ENCODE data around the gene GKN2.

GKN2 gene

DNA sequence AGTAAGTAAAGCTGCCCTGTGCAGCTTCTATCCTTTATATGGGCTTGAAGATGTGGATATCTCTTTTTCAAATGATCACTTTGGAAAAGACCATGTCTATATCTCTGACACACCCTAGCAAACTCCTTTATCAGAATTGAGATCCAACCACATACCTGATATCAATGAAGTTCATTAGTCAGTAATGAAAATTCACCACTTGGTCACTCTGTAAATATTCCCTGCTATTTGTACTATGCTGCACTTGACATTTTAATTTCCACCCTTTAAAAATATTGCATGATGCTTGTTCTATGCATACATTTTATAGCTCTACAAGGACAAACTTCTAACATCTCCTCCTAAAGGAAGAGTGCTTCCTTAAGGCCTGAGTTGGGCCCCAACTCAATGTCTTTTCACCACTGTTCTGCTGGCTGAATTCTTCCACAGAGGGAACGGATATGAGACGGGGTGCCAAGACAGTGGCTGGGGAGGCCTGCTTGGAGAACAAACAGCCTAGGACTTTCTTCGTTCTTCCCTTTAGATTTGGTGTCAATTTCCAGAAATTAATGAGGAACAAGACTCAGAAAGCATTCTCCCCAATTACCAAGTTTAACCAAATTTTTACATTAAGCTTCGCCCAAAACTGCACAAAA, at the start of gene GKN2:
Gene GKN2 (minus strand): TSS at position 7 of the 635 bp plus-strand sequence. CDS start 32 bp downstream, outside the sequence.
- no peak for DNase-seq

- DNase-seq = no peak
These were observed 49.2 kb upstream of the GKN2 start for GRCh38 chr2:69001879-69002278.

DNA sequence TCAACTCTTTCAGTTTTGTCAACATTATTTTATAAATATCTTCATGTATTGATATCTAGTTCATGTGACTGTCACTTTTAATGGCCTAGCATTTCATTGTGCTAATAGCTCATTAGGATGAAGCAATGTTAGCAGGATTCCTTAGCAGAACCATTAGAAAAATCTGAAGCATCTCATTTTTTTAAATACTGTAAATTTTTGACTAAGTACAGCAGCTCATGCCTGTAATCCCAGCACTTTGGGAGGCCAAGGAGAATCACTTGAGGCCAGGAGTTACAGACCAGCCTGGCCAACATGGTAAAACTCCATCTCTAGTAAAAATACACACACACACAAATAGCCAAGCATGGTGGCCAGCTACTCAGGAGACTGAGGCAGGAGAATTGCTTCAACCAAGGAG, 44.7 kb upstream of the GKN2 start:
- DNase-seq = no peak

DNA sequence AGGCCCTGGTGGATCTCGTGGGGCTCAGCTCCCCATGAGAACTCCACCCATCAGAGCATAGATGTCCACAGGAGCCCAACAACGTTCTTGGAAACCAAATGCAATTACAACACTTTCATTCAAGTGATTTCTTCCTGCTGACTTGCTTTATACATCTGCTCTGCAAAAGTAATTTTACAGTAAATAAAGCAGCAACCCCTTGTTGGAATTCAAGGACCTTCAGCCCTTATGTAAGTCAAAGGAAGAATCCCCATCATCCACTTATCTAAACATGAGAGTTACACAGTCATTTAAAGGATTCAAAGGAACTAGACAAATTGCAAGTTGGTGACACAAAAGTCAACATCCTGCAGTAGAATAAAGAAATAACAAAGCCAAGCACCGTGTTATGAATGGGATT, 43.2 kb upstream of the GKN2 start:
- peak; percentile 17 for DNase-seq

DNA sequence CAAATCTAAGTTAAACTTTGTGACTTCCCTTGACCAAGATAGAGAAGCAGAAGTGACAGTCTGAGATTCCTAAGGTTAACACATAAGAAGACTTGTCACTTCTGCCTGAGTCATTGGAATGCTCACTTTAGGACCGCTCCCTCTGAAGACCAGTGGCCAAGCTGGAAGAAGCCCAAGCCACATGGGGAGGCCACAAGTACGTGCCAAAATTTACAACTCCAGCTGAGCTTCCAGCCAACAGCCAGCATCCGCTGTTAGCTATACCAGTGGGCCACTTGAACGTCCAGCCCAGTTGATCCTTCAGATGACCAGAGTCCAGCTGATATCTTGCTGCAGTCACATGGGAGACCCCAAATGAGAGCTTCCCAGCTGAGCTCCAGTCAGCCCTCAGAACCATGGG, 42.2 kb upstream of the GKN2 start:
- no peak for DNase-seq

DNA sequence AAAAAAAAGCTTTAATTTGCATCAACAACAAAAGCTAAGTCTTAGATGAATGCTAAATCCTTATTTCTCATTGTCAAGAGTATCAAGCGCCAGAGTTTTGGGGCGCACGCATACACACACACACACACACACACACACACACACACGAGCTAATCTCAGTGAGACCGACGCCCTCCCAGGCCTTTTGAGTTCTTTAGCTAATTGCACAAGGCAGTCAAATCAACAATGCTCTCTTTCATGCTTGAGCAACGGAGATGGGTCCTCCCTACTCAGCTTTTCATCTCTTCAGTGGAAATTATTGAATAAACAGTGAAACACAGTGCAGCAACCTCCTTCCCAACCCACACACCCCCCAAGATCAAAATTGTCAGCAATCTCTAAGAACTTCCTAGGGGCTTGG, 41.0 kb upstream of the GKN2 start:
- peak; percentile 20 for DNase-seq

DNA sequence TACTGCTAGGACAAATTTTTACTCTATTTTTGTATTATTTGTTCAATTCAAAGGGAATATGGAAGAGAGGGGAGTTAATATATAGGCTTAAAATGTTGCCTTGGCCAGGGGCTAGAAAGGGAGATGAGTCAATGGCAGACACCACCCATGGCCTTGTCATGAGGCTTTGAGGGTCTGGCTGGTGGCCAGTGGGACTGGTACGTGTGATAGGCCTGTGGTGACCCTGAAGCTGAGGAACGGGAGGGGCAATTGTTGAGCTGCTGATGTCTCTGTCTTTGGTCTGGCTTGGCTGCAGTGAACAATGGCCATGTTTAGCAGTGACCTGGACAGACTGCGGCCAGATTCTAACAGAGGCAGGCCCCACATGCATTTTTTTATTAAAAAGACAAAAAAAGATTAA, 40.2 kb upstream of the GKN2 start:
- no peak for DNase-seq

- DNase-seq = no peak
These were observed 39.6 kb upstream of the GKN2 start for GRCh38 chr2:68992341-68992740.

DNA sequence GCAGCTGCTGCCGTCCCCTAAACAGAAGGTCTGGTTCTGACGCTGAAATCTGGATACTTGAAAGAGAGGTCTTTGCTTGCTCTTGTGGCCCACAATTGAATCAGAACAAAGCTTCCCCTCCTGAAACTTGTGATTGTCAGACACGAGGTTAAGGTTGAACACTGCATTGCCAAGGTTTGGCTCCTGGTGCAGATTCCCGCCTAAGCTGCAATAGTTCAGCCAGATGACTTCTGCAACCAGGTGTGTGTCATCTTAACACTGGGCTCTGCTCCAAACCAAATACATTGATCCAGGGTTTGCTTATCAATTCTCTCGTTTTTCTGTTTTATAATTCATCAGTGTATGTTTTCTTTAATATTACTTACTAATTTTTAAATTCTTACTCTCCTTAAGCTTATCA, 36.3 kb upstream of the GKN2 start:
- no peak for DNase-seq

- no peak for DNase-seq
These were observed 34.4 kb upstream of the GKN2 start for GRCh38 chr2:68987021-68987503.

DNA sequence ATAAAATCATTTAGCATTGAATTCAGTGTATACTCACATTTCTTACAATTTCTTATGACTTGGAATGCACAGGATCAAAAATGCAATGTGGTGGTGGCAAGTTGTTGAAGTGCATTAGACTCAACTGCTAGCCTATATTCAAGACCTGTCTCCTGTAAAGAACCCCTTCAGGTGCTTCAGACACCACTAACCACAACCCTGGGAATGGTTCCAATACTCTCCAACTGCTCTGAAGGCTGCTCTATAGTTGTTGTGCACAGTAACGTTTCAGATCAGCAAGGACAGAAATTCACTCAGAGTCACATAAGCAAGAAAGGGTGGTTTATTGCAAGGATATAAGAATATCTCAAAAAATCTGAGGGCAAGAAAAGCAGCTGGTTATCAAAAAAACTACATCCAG, 28.3 kb upstream of the GKN2 start:
- peak; percentile 97 for DNase-seq

- DNase-seq = no peak
These were observed 25.4 kb upstream of the GKN2 start for GRCh38 chr2:68978098-68978497.

DNA sequence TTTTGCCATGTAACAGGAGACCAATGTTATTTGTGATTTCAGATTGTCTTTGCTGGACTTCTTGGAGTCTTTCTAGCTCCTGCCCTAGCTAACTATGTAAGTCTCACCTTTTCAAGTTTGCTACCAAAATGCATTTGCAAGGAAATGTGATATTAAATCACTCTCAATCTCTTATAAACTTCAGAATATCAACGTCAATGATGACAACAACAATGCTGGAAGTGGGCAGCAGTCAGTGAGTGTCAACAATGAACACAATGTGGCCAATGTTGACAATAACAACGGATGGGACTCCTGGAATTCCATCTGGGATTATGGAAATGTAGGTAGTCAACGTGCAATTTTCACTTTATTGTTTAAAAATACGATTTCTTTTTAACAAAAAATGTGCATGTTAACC, 24.8 kb upstream of the GKN2 start:
- DNase-seq = no peak

- no peak for DNase-seq
These were observed 23.2 kb upstream of the GKN2 start for GRCh38 chr2:68975844-68976243.

- DNase-seq = no peak
These were observed 22.4 kb upstream of the GKN2 start for GRCh38 chr2:68974946-68975665.

DNA sequence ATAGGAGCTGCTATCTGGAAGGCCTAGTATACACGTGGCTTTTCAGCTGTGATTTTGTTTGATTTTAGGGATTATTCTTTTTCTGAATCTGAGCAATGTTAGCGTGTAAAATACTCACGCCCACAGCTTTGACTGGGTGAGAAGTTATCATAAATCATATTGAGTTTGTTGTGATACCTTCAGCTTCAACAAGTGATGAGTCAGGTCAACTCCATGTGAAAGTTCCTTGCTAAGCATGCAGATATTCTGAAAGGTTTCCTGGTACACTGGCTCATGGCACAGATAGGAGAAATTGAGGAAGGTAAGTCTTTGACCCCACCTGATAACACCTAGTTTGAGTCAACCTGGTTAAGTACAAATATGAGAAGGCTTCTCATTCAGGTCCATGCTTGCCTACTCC, 21.6 kb upstream of the GKN2 start, which contains the start of gene GKN1:
Gene GKN1 (plus strand): TSS at position 386 of the 400 bp plus-strand sequence. CDS start 42 bp downstream, outside the sequence.
- DNase-seq = no peak

DNA sequence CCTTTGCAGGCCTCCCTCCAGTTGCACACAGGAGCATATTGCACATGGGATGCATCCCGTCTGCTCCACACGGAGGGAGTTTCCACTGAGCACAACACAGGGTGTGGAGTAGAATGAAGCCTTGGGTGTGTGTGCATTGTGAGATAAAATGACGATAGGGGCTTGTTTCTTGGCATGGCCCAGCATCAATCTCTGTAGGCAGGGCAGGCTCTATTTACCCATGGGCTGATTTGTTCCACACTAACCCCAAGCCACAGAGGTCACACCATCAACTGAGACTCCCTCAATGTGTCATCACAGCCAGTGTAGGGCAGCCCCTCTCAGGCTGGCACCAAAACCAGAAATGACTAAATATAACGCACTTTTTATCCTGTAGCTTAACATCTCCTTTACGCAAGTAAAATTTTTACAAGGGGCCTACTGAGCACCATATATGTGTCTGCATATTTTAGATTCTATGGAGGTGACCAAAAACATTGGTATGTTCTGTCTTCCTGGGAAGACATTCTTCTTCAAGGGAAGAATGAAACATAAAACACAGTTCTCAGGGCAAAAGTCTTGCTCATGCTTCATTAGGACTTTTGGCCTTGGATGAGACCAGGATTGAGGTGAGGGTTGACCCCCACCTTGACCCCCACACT, 19.0 kb upstream of the GKN2 start:
- no peak for DNase-seq

DNA sequence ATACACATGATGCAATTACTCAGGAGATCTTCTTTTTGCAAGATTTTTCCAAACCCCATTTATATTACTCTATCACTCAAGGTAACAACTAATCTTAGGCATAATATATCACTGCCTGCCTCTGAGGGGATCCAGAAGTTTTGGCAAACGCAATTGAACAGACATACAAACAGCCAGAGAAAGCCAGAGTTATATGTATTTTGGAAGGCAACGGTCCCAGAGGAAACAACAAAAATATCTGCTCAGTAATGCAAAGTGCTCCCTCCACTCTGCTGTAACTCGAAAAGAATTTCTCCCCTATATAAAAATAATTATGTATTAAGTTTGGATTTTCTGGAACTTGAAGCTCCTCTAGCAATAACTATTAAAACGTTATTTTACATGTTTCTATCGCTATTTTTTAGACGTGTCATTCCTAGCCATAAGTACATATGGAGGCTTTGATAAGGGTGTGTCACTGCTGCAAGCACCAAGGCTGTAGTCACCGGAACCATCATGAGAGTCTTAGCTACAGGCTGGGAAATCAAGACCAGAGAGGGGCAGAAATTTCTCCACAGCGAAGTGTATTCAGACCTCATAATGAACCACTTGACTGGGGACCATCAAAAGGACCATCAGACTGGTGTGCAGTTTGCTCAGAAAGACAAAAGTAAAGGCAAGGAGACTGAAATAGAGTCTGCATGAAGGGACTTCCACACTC, 18.0 kb upstream of the GKN2 start:
- DNase-seq = no peak

DNA sequence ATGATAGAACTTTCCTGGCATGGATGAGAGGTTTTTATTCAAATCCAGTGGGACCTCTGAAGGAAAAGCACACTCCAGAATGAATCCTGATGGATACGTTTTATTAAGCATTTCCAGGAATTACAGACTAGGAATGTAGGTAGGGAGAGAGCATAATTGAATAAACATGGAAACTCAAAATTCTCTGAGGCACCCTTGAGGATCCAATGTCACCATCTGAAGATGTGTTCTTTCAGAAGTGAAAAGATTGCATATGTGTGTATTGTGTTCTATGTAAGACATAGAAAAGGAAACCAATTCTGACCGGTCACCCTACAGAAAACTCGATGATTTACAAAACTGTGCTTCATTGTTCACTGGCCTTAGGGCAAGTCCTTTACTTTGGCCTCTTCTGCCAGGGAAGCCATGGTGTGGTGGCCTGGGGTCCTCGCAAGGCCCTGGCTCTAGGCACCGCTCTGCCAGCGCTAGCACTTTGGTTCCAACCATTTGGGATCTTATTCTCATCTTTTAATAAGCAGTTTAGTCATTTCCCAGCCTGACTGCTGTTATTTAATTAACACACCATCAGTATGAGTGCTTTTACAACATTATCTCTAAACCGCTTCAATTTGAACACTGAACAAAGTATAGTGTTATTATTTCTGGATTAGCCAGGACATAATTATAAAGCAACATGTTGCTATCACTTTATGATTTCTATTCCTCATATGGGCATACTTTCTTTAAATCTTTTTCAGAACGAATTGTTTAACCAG, 17.2 kb upstream of the GKN2 start:
- no peak for DNase-seq

- no peak for DNase-seq
These were observed 15.5 kb upstream of the GKN2 start for GRCh38 chr2:68968221-68968620.

GRCh38 chr2:68964282-68964681, 11.6 kb upstream of the GKN2 start:
- DNase-seq = no peak

DNA sequence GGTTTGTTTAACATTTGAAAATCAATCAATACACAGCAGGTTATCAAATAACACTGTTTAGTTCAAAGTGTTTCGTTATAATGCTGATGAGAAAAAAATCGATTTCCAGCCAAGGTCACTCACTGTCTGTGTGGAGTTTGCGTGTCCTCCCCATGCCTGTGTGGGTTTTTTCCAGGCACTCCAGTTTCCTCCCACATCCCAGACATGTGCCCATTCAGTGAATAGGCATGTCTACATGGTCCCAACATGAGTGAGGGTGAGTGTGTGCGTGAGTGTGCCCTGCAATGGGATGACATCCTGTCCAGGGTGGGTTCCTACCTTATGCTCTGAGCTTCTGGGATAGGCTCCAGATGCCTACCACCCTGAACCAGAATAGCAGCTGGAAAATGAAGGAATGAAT, 8.7 kb upstream of the GKN2 start:
- DNase-seq = no peak

DNA sequence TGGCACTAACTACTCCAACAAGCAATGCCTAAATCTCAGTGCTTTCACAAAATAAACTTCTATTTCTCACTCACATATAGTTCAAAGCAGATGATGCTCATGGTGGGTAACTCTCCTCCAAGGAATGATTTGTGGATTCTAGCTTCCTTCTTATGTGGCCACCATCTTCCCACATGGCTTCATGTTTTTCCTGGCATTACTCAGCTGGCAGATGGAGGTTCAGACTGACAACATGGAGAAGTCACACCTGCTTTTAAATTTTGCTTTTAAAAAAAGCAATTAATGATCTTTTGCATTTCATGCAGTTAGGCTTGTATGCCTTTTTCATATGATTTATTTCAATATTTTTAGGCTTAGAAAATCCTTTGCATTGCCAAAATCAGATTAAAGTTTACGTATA, 6.3 kb upstream of the GKN2 start:
- no peak for DNase-seq
